HG03354 (cell line): ENCODE results near the gene ZFYVE28.
"Not testable (repeated sequence)": the region's sequence is repeated elsewhere in the genome, so short reads cannot be mapped to it uniquely, and the experiment has no call there.

Experiments
- ATAC-seq: cut with Tn5 transposase; IDR thresholded peaks from one replicate; pipeline ENCODE4 v1.9.1; 2021; ENCODE audit warnings: mild to moderate bottlenecking; ENCODE audit not compliant: unreplicated experiment, poor library complexity, severe bottlenecking

Gene ZFYVE28

GRCh38 chr4:2429945-2430757 lies 11.7 kb upstream of the ZFYVE28 start:
- ATAC-seq: not testable (repeated sequence)

- ATAC-seq: no peak
These were observed 10.2 kb upstream of the ZFYVE28 start for GRCh38 chr4:2428496-2429213.

- no peak for ATAC-seq
These were observed 9.2 kb upstream of the ZFYVE28 start for GRCh38 chr4:2427383-2428334.

- ATAC-seq: no peak
These were observed 8.3 kb upstream of the ZFYVE28 start for GRCh38 chr4:2426711-2427275.

GRCh38 chr4:2426069-2426397 lies 7.6 kb upstream of the ZFYVE28 start:
- no peak for ATAC-seq

GRCh38 chr4:2425386-2426068 lies 7.1 kb upstream of the ZFYVE28 start:
- ATAC-seq: no peak

GRCh38 chr4:2424581-2424980 lies 6.1 kb upstream of the ZFYVE28 start:
- no peak for ATAC-seq

- no peak for ATAC-seq
These were observed 5.2 kb upstream of the ZFYVE28 start for GRCh38 chr4:2423695-2424094.

GRCh38 chr4:2423066-2423465 lies 4.6 kb upstream of the ZFYVE28 start:
- no peak for ATAC-seq

- ATAC-seq: no peak
These were observed 3.5 kb upstream of the ZFYVE28 start for GRCh38 chr4:2421928-2422327.

- no peak for ATAC-seq
These were observed 1.4 kb upstream of the ZFYVE28 start for GRCh38 chr4:2419814-2420213.

GRCh38 chr4:2418650-2419571 lies 466 bp upstream of the ZFYVE28 start, which contains the start of gene CFAP99:
Gene CFAP99 (plus strand): TSS chr4:2418955.
- peak; percentile 93 for ATAC-seq

- ATAC-seq: no peak
These were observed 1.1 kb downstream of the ZFYVE28 start for GRCh38 chr4:2417226-2417764.

GRCh38 chr4:2416564-2417225 lies 1.8 kb downstream of the ZFYVE28 start:
- ATAC-seq: no peak

GRCh38 chr4:2415881-2416563 lies 2.4 kb downstream of the ZFYVE28 start:
- ATAC-seq: no peak

- ATAC-seq: no peak
These were observed 3.2 kb downstream of the ZFYVE28 start for GRCh38 chr4:2415213-2415612.
